Hindlimb muscle (tissue), 1 donor: ENCODE results near the gene HEATR3. TPM values are rescaled to one million over a fixed set of nuclear protein-coding genes. Genes with fewer than 3 reads are reported as not detected.

Experiments used
- DNase-seq: peaks from one replicate; pipeline ENCODE4 v3.0.0-alpha.2; 2013
- polyA plus RNA-seq: library from polyadenylated mRNA; unstranded; fragments of 120-200 nt; gene quantifications from one replicate; pipeline ENCODE4 v1.2.1, GENCODE V29; 2013; ENCODE audit not compliant: insufficient read length

The HEATR3 gene
- polyA plus RNA-seq, 1 donor: 21.1 TPM

DNA sequence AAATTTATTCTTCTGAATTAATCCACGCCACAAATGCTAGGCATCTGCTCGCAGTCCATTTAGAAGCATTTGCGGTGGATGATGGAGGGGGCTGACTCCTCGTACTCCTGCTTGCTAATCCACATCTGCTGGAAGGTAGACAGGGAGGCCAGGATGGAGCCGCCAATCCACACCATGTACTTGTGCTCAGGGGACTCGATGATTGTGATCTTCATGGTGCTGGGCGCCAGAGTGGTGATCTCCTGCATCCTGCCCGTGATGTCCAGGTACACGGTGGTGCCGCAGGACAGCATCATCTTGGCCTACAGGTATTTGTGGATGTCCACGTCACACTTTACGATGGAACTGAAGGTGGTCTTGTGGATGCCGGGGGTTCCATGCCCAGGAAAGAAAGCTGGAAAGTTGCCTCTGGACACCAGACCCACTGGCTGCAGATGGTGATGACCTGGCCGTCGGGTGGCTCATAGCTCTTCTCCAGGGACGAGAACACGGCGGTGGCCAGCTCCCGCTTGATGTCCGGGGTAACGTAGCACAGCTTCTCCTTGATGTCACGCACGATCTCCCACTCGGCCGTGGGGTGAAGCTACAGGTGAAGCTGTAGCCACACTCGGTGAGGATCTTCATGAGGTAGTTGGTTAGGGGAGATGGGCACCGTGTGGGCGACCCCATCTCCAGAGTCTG is 7.5 kb upstream of the HEATR3 start:
- DNase-seq: no peak

DNA sequence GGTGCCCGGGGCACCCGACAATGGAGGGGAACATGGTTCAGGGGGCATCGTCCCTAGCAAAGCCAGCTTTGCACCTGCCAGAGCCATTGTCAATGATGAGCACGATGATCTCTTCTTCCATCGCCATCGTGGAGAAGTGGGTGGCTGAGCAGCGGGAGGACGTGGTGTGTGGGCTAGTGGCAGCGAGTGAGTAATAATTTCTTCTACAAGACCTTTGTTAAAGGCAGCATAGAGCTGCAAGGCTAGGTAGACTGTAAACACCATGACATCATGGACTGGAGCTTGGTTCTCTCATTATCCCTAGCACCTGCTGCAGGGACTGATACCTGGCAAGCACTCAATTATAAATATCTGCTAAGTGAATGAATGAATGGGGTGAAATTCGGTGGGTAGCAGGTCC is 6.7 kb upstream of the HEATR3 start:
- no peak for DNase-seq

GRCh38 chr16:50059669-50060068 is 6.1 kb upstream of the HEATR3 start:
- no peak for DNase-seq

DNA sequence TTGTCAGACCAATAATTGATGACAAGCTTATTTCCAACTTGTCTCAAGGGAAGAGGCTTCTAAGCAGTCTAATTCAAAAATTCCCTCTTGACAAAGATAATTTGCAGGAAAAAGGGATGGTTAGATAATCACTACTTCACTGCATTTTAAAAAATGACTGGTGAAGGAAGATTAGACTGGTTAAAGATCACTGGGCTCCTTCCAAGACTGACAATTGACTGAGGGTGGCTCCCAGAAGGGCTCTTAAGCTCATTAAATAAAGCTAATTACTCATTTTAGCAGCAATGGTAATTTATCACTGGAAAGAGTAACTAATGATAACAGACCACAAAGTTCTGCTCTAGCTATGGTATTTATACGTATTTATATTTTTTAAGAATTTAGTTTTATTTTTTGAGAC is 4.4 kb upstream of the HEATR3 start:
- no peak for DNase-seq

DNA sequence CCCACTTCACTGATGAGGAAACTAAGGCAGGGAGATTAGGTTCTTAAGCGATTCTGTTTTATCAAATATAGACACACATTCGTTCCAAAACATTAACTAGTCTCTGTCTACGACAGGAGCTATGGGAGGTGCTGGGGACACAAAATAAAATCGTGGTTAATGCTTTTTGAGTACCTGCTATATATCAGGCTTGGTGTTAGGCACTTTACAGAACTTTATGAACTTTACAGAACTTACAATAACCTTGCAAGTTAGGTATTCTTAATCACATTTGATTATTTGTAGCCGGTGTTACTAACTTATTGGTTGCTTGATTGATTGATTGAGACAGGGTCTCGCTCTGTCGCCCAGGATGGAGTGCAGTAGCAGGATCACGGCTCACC is 538 bp upstream of the HEATR3 start:
- DNase-seq: no peak

DNA sequence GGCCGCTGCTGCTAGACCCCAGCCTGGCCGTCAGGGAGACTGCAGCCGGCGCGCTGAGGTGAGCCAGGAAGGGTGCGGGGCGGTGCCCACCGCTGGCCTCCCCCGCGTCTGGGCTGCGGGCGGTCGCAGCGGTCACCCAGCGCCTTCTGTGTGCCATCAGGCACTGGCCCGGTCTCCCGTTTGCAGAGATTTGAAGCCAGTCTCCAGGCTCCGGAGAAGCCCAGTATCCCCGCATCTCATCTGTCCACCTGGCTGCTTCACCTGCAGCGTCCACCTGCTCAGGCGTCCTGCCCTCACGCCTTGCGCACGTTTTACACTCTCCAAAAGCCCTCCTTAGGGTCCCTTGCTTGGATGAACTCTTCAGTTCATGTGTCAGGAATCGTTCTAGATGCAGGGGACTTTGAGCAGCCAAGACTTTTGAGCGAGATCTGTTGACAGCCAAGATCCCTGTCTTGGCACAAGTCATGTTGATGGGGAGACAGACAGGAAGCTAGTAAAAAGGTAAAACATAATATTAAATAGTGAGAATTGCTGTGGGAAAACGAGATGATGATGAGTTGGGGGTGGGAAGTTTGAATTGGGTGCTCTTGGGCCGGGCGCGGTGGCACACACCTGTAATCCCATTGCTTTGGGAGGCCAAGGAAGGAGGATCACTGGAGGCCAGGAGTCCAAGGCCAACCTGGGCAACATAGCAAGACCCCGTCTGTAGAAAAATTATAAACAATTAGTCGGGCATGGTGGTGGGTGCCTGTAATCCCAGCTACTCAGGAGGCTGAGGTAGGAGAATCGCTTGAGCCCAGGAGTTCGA is 916 bp downstream of the HEATR3 start:
- DNase-seq: no peak

- peak; percentile 34 for DNase-seq
Measured at GRCh38 chr16:50067290-50067853, 1.6 kb downstream of the HEATR3 start.

DNA sequence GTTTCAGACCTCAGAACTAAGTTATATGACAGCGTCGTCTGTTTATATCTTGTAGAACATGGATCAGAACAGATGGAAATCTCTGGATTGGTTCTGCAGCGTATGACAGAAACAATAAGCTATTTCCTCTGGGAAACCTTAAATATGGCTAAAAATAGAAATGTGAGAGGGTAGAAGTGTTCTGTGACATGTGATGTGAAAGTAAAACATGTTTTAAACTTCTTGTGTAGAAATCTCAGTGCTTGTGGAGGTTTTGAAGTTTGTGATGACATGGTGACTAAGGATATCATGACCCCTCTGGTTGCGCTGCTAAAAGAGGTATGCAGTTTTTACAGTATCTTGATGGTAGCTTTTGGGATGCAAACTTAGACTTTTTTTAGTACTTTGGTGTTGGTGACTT is 2.8 kb downstream of the HEATR3 start:
- no peak for DNase-seq

DNA sequence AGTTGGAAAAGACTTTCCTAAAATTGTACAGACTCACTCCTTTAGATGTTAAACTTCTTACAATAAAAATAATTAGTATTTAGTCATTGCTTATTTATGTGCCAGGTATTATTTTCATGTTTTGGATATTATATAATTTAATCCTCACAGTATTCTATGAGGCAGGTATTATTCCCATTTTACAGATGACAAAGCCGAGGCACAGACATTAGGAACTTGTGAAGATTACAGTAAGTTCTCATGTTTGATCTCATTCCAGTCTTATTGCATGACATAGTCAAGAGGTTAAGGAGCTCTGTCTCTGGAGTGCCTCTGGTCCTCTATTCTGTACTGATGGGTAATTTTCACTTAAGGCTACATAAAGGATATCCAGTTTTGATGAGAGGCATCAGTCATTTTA is 3.3 kb downstream of the HEATR3 start:
- DNase-seq: no peak

DNA sequence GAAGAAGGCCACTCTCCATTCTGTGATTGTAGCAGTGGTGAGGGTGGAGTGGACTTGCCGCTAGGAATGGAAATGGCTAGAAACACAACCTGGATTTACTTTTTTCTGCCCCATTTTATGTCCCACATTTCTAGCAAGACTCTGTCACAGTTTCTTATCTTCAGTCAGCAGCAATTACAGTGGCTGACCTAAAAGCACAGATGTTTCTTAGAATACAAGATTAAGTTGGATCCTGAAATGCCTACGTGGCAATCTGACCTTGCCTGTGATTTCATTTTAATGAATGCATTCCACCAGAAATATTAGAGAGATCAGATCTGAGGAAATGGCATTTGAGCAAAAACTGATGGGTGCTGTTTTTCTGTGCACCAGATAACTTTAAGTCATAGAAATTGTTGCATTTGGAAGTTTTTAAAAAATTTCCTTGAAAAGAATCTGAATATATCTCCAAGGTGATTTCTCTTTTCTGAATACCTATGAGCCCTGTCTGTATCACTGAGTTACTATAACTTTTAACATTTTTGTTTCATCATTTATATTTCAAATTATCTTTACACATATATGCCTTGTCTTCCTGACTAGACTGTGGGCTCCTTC is 5.4 kb downstream of the HEATR3 start:
- no peak for DNase-seq

- DNase-seq: no peak
Measured at GRCh38 chr16:50072730-50073129, 7.0 kb downstream of the HEATR3 start.

- DNase-seq: no peak
Measured at GRCh38 chr16:50079397-50080140, 13.8 kb downstream of the HEATR3 start.

GRCh38 chr16:50081428-50082018 is 15.8 kb downstream of the HEATR3 start:
- no peak for DNase-seq

DNA sequence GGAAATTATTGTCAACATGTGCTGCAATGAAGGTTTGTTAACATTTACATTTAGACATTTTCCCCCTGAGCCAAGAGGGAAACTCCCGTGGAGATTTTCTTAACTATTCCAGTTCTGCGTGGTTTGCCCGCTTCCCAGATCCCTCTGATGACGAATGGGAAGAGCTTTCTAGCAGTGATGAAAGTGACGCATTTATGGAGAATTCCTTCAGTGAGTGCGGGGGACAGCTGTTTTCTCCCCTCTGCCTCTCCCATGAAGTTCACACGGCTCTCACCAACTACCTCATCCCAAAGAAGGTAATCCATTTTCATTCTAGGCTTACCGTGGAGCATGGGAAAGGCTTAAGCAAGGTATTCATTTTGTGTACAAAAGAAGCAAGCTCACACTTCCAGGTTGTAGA is 18.2 kb downstream of the HEATR3 start:
- DNase-seq: no peak

DNA sequence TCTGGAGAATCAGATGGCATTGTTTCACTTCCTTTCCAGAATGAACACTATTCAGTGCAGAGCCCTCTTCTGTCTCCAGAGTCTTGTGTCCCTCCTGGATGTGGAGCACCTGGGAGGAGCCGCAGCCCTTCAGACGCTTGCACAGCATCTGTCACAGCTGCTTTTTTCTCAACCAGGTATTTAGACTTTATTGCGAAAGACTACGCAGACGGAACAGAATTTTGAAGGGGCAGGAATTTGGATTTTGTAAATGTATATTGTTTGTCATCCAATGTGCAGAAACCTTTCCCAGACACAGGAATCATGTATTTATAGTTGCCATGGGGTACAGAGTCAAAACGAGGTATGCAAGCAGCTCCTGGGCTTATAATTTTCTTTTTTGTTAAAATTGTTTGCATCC is 20.4 kb downstream of the HEATR3 start:
- no peak for DNase-seq

DNA sequence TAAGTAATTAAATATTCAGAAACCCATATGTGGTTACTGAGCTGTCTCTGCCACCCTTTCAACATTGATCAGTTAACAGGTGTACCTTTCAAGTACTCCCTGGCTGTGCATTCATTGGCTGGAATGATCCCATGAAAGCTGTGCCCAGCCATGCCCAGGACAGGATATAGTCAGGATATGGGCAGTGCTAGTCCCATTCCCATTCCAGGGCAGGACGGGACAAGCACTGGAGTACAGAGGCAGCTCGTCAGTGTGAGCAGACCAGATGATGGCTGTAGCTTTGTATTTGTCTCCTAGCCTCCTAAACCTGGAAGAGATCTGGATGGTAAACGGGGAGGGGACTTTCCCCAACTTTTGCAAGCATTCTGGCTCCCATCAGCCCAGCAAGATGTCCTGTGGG is 22.5 kb downstream of the HEATR3 start:
- DNase-seq: no peak

DNA sequence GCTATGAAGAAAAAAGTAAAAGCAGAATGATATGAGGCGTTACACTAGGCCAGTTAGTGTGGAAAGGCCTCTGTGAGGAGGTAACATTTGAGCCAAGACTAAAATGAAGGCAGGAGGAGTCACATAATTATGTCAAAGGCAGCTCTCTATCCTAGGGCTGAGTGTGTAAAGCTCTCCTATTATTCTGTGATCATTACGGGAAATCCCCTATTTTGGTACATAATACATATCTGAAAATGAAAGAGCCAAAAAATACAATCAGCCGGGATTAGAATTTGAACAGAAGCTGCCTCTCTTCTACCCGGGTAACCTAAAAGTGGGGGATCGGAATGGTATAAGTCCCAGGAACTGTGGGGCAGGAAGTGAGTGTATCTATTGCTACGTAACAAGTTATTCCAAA is 27.1 kb downstream of the HEATR3 start:
- DNase-seq: no peak

GRCh38 chr16:50093607-50094539 is 28.1 kb downstream of the HEATR3 start:
- DNase-seq: peak; percentile 47

DNA sequence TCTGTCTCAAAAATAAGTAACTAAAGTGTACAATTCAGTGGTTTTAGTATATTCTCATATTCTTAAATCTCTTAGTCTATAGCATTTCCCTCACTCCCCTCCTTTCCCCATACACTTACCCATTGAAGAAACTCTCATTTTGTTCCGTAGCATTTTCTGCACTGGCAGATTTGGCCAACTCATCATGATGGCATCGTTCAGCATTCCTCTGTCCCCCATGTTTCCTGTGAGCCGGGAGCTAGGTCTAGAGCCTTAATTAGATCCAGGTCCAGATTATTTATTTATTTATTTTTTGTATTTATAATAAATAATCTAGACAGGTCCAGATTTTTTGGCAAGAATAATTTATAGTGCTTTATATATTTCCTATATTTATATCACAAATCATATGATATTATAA is 31.0 kb downstream of the HEATR3 start:
- DNase-seq: no peak

DNA sequence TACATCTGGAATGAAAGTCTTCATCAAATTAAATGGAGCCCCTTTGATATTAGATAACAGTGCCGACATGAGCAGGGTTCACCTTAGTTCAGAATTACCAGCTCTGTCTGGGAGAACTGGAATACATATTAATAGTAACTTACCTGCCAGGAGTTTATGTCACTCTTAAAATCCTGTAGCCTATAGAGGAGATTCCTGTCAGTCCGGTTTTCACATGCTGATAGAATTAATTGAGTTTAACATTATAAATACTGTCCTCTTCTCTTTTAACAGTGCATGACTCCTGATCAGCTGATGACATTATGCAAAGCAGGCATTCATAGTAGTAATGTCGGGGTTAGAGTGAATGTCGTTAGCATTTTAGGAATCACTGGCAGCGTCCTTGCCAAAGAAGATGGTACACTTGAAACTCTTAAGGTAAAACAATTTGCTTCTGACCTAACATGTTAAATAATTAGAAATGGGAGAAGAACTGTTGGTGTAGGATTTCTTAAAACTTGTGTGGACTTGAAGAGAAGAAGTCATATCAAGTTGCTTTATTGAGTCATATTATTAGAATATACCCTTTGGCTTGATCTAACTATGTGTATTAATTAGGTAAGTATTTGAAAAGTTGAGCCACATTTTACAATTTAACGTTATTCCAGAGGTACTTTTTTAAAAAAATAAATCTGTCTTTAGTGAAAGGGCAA is 34.3 kb downstream of the HEATR3 start:
- no peak for DNase-seq
